NCI-H187 treated with DMSO at 0.1 percent for 48 hours (cell line): ENCODE data around the gene SCARB1.

Experiments
- DNase-seq: peaks from one replicate; lab custom pipeline; 2025; lab: John Stamatoyannopoulos, UW

Gene SCARB1

GRCh38 chr12:124774462-124775167 lies 89.0 kb downstream of the SCARB1 start:
- no peak for DNase-seq

DNA sequence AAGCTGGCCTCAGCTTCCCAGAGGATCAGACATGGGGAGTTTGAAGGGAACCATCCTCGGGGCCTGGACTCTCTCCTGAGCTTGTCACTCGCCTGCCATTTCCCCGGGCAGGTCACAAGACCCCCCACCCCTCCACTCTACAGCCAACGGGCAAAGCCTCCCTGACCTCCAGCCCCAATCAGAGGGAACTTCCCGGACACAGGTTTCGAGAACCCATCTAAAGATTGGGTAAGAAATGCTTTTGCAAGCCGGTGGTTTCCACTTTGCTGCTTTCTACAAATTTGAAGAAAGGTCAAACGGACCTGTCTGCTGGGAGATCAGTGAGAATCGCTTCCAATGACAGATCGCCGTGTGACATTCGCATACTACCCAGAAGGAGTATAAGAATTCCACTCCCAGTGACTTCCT lies 89.6 kb downstream of the SCARB1 start:
- DNase-seq = no peak

- DNase-seq = no peak
These were observed 91.1 kb downstream of the SCARB1 start for GRCh38 chr12:124772289-124773170.

DNA sequence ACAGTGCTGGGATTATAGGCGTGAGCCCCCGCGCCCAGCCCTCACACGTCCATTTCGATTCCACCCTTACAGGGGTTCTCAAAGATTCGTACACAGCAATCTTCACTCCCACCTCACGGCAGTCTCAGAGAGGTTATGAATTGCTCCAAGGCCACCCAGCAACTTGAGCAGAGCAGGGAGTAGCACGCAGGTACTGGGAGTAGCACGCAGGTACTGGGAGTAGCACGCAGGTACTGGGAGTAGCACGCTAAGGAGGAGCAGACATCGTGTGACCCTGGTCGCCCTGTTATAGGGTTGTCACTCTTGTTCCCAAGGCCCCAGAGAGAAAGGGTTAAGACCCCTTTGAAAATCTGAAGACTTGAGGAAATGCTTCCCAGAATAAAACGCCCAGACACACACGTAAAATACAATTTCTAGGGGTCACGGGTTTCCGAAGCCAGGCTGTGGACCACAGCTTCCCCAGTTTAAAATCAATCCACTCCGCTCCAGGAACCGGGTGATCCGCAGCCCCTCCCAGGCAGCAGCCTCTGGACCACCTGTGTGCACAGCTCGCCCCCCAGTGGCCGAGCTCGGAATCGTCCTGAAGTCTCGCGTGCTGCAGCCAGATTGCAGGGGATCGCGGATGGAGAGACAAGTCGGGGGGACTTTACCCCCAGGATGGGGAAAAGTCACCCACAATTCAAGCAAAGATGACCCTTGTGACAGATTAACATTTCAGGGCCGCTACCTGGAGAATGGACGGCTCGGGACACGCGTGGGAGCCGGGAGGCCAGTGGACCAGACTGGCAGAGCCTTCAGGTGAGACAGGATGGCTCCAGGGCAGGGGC lies 92.0 kb downstream of the SCARB1 start:
- DNase-seq = peak; percentile 43

DNA sequence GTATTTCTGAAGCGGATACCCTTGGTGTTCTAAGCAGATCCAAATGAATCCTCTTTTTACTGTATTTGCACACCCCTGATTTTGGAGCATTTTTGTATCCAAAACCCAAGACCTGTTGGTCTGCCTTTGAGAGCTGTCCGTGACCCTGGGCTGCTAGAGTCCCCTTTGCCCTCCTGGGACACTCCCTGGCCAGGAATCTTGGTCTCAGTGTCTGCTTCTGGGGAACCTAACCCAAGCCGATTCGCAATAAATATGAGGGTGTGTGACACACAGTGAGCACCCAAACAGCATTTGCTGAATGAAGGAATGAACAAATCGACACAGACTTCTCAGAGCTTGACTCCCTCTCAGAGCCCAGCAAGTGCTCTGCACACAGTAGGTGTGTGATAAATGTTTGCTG lies 92.9 kb downstream of the SCARB1 start:
- no peak for DNase-seq

- DNase-seq = no peak
These were observed 93.7 kb downstream of the SCARB1 start for GRCh38 chr12:124769881-124770512.

DNA sequence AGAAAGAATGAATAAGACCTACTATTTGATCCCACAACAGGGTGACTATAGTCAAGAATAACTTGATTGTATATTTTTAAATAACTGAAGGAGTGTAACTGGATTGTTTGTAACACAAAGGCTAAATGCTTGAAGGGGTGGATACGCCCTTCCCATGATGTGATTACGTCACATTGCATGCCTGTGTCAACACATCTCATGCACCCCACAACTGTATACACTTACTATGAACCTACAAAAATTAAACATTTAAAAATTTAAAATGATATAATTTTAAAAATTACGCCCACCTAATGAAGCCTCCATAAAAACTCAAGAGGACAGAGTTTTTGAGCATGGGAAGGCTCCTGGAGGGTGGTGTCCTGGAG lies 94.5 kb downstream of the SCARB1 start:
- DNase-seq = no peak

DNA sequence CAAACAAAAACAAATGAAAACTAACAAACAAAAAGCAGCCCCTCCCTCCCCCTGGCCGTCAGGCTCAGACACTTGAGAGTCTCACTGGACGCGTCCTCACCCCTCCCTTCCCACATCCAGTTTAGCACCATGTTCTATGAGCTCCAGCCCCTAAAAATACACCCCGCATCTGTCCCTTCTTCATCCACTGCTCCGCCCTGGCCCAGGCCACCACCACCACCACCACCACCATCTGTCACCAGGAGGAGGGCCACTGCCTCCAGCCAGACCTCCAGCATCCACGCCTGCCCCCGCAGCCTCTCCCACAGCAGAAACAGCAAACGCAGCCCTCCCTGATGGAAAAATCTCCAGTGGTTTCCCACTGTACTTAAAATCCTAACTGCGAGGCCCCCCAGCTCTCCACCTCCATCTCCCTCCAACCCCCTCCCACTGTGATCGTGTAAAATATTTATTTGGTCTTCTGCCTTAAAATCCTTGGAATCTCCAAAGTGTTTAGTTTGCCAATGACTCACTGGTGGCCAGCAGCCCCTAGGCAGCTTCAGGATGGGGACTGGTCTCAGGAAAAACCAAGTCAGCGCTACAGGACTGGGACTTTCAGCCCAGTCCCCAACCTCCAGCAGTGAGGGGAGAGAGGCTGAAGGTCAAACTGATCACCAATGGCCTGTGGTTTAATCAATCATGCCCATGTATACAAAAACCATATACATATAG lies 95.1 kb downstream of the SCARB1 start:
- no peak for DNase-seq

GRCh38 chr12:124767066-124767821 lies 96.4 kb downstream of the SCARB1 start:
- no peak for DNase-seq

DNA sequence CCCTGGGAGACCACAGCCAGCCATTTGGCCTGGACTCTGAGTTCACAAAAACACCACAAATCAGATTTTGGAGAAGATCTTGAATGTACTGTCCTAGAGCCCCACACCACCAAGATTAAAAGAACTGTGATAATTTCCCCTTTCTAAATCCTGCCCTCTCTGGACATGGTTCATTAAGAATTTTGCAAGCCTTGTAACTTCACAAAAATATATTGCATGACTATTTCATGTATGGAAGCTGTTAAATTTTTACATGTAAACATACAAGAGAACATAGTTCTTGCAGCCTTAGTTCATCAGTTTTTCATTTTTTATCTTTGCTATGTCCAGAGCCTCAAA lies 97.0 kb downstream of the SCARB1 start:
- no peak for DNase-seq

DNA sequence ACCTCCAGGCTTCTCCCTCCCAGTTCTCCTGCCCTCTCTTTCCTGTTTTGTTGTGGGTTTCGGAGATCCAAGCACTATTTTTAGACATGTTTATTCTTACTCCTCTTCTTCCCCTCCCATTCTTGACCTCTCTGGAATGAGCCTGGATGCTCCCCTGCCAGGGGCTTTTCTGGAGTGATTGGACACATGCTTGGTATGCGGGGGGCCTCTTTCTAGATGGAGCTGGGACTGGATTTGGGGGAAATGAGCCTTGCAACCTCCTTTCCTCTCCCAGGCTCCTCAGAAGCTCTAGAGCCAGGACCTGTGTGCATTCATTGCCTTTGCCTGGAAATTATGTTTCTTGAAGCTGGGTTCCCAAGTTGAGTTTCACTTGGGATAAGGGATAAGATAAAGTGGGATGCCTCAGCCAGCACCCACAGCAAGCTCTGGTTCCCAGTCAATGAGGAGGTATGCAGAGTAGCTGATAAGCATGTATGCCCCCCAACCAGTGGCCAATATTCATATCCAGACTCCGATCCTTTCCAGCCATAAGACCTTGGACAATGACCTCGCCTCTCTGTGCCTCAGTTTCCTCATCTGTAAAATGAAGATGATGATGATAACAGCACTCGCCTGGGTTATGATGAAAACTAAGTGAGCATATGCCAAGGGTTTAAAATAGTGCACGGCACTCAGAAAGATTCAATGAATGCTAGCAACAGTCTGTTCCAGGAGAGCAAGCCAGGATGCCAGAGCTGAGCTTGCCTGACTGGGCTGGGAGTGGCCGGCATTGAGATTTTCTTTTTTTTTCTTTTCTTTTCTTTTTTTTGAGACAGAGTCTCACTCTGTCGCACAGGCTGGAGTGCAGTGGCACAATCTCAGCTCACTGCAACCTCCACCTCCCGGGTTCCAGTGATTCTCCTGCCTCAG lies 97.8 kb downstream of the SCARB1 start:
- DNase-seq = no peak

GRCh38 chr12:124764870-124765580 lies 98.6 kb downstream of the SCARB1 start:
- DNase-seq = no peak

DNA sequence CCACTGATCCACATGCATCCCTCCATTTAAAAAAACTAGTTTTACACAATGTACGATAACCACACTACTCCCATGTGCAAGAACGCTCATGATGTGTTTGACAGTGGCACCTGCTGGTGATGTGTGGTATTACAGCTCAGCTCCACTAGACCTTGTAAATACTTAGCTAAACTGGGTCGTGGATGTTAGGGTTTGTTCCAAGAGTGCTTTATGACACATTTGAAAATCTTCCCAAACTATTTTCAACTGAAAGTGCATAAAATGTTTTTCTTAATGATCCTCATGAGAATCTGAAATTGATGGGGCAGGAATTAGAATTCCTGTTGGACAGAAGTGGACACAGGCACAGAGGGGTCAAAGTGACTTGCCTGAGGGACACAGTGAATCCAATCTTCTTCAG lies 99.2 kb downstream of the SCARB1 start:
- DNase-seq = no peak

- DNase-seq = no peak
These were observed 100.1 kb downstream of the SCARB1 start for GRCh38 chr12:124763594-124763979.

GRCh38 chr12:124762791-124763593 lies 100.7 kb downstream of the SCARB1 start:
- no peak for DNase-seq

GRCh38 chr12:124762384-124762783 lies 101.3 kb downstream of the SCARB1 start:
- no peak for DNase-seq

DNA sequence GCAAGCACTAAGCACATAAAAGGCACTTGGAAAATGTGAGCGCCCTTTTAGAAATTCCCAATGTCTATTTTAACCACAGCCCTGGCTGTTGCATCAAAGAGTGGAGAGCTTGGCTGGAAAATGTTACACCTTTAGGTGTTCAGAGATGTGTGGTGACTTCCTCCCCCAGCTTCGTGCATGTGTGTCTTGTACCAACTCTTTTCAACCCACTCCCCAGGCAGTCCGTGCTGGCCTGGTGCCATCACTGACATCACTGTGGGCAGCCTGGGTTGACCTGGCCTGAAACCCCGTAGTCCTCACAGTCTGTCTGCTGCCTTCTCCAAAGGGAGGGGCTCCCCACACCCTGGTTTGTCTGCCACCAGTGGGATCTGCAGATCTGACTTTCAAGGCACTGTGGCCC lies 101.8 kb downstream of the SCARB1 start:
- DNase-seq = no peak

GRCh38 chr12:124761056-124761455 lies 102.6 kb downstream of the SCARB1 start:
- DNase-seq = no peak
